Mucosa of stomach (tissue), 1 donor: Measurements from ENCODE around the gene DIO2.

Experiments used
- H3K27me3 ChIP-seq: one replicate; pipeline ENCODE4 v1.7.0; 2013; ENCODE audit warnings: mild to moderate bottlenecking, low read length; ENCODE audit not compliant: control insufficient read depth, insufficient read depth
- H3K36me3 ChIP-seq: one replicate; pipeline ENCODE4 v1.7.0; 2013; ENCODE audit warnings: low read length; ENCODE audit not compliant: control insufficient read depth, insufficient read depth
- H3K4me1 ChIP-seq: one replicate; pipeline ENCODE4 v1.7.0; 2013; ENCODE audit warnings: mild to moderate bottlenecking, low read length; ENCODE audit not compliant: control insufficient read depth, insufficient read depth
- H3K4me3 ChIP-seq: one replicate; pipeline ENCODE4 v1.7.0; 2013; ENCODE audit warnings: low read length
- H3K9ac ChIP-seq: one replicate; pipeline ENCODE4 v1.7.0; 2013; ENCODE audit warnings: mild to moderate bottlenecking, low read length, moderate library complexity
- H3K9me3 ChIP-seq: one replicate; pipeline ENCODE4 v1.7.0; 2013; ENCODE audit warnings: mild to moderate bottlenecking, low read length, moderate library complexity; ENCODE audit not compliant: control insufficient read depth
- donor health status: Pancreatic carcinoma.

The DIO2 gene

GRCh38 chr14:80211153-80212022, at the start of gene DIO2:
Gene DIO2, minus strand, starts transcription at chr14:80211504. Its CDS starts 32 bp downstream, at chr14:80211472.
- H3K4me3 ChIP-seq, result no peak within 1 kb of the TSS
- H3K27me3 ChIP-seq, result peaks cover 11% of the 10 kb centered on the region
- H3K9ac ChIP-seq, result peak within 1 kb of the TSS; percentile 33
- no peaks in the 10 kb centered on the region for H3K36me3 ChIP-seq
- H3K4me1 ChIP-seq, result peaks cover 9% of the 10 kb centered on the region
- H3K9me3 ChIP-seq, result no peaks in the 10 kb centered on the region

GRCh38 chr14:80260645-80261044, 49.3 kb upstream of the DIO2 start:
- H3K4me3 ChIP-seq, result no peak overlapping the region
- no peak overlapping the region for H3K9ac ChIP-seq
- H3K9me3 ChIP-seq, result no peaks in the 10 kb centered on the region
- no peaks in the 10 kb centered on the region for H3K4me1 ChIP-seq
- H3K27me3 ChIP-seq, result no peaks in the 10 kb centered on the region
- H3K36me3 ChIP-seq, result no peaks in the 10 kb centered on the region

- Histone ChIP-seq H3K27me3 (no peaks in the 10 kb centered on the region), H3K9ac (no peak overlapping the region), H3K4me1 (no peaks in the 10 kb centered on the region), H3K9me3 (peaks cover 11% of the 10 kb centered on the region), H3K4me3 (no peak overlapping the region), H3K36me3 (no peaks in the 10 kb centered on the region)
Measured at GRCh38 chr14:80239631-80240030, 28.3 kb upstream of the DIO2 start.

GRCh38 chr14:80237143-80237542, 25.8 kb upstream of the DIO2 start:
- Histone ChIP-seq H3K27me3 (no peaks in the 10 kb centered on the region), H3K4me3 (no peak overlapping the region), H3K9me3 (peaks cover 9% of the 10 kb centered on the region), H3K4me1 (no peaks in the 10 kb centered on the region), H3K9ac (no peak overlapping the region), H3K36me3 (no peaks in the 10 kb centered on the region)

- Histone ChIP-seq H3K4me1 (no peaks in the 10 kb centered on the region), H3K9ac (no peak overlapping the region), H3K36me3 (no peaks in the 10 kb centered on the region), H3K4me3 (no peak overlapping the region), H3K27me3 (no peaks in the 10 kb centered on the region), H3K9me3 (peaks cover 8% of the 10 kb centered on the region)
Measured at GRCh38 chr14:80233470-80234089, 22.3 kb upstream of the DIO2 start.

- Histone ChIP-seq H3K36me3 (no peaks in the 10 kb centered on the region), H3K9ac (no peak overlapping the region), H3K4me1 (no peaks in the 10 kb centered on the region), H3K9me3 (peaks cover under 1% of the 10 kb centered on the region), H3K27me3 (no peaks in the 10 kb centered on the region), H3K4me3 (no peak overlapping the region)
Measured at GRCh38 chr14:80231702-80232101, 20.4 kb upstream of the DIO2 start.

GRCh38 chr14:80223696-80224465, 12.6 kb upstream of the DIO2 start:
- H3K4me1 ChIP-seq, result no peaks in the 10 kb centered on the region
- H3K9me3 ChIP-seq, result no peaks in the 10 kb centered on the region
- H3K36me3 ChIP-seq, result no peaks in the 10 kb centered on the region
- no peak overlapping the region for H3K9ac ChIP-seq
- no peaks in the 10 kb centered on the region for H3K27me3 ChIP-seq
- H3K4me3 ChIP-seq, result no peak overlapping the region

GRCh38 chr14:80216818-80217217, 5.5 kb upstream of the DIO2 start:
- Histone ChIP-seq H3K4me1 (peaks cover 12% of the 10 kb centered on the region), H3K4me3 (no peak overlapping the region), H3K9me3 (no peaks in the 10 kb centered on the region), H3K27me3 (no peaks in the 10 kb centered on the region), H3K36me3 (no peaks in the 10 kb centered on the region), H3K9ac (no peak overlapping the region)

- peaks cover 2% of the 10 kb centered on the region for H3K27me3 ChIP-seq
- peaks cover 12% of the 10 kb centered on the region for H3K4me1 ChIP-seq
- no peak overlapping the region for H3K9ac ChIP-seq
- no peaks in the 10 kb centered on the region for H3K9me3 ChIP-seq
- no peak overlapping the region for H3K4me3 ChIP-seq
- no peaks in the 10 kb centered on the region for H3K36me3 ChIP-seq
Measured at GRCh38 chr14:80215756-80216581, 4.7 kb upstream of the DIO2 start.

GRCh38 chr14:80215081-80215480, 3.8 kb upstream of the DIO2 start:
- Histone ChIP-seq H3K36me3 (no peaks in the 10 kb centered on the region), H3K9ac (no peak overlapping the region), H3K9me3 (no peaks in the 10 kb centered on the region), H3K27me3 (peaks cover 11% of the 10 kb centered on the region), H3K4me1 (peaks cover 12% of the 10 kb centered on the region), H3K4me3 (no peak overlapping the region)

- H3K4me3 ChIP-seq, result no peak overlapping the region
- peaks cover 12% of the 10 kb centered on the region for H3K4me1 ChIP-seq
- no peaks in the 10 kb centered on the region for H3K9me3 ChIP-seq
- peaks cover 11% of the 10 kb centered on the region for H3K27me3 ChIP-seq
- no peaks in the 10 kb centered on the region for H3K36me3 ChIP-seq
- no peak overlapping the region for H3K9ac ChIP-seq
Measured at GRCh38 chr14:80213602-80214001, 2.3 kb upstream of the DIO2 start.
